Left lung (tissue), 10 donors: ENCODE measurements around the gene C22orf23. TPM values are rescaled to one million over a fixed set of nuclear protein-coding genes. Genes with fewer than 3 reads are reported as not detected.

ENCODE experiments used
- ATAC-seq: fragments of 200-7000 bp; cut with Tn5 transposase; one replicate; pipeline ENCODE4 v1.9.1; 2020; ENCODE audit warnings: moderate library complexity
- DNase-seq, 4 donors: peaks; one replicate each; pipeline ENCODE4 v3.0.0-alpha.2; 2013 to 2020
- H3K27ac ChIP-seq, 2 donors: fragments of 200-600 bp; sonication (generic) in 1 of 2; one replicate each; pipeline versions ENCODE4 v1.5.0 to v1.8.0; 2020 to 2021
- H3K27me3 ChIP-seq, 2 donors: fragments of 200-600 bp; sonication (generic) in 1 of 2; one replicate each; pipeline versions ENCODE4 v1.5.0 to v1.8.0; 2020 to 2021
- H3K36me3 ChIP-seq, 2 donors: fragments of 200-600 bp; sonication (generic) in 1 of 2; one replicate each; pipeline versions ENCODE4 v1.5.0 to v1.8.0; 2020 to 2021
- H3K4me1 ChIP-seq, 2 donors: fragments of 200-600 bp; one replicate each; pipeline ENCODE4 v1.8.0; 2021
- H3K4me3 ChIP-seq, 2 donors: fragments of 200-600 bp; sonication (generic) in 1 of 2; one replicate each; pipeline versions ENCODE4 v1.5.0 to v1.8.0; 2020 to 2021; ENCODE audit warnings: mild to moderate bottlenecking in 1 of 2
- H3K9me3 ChIP-seq, 2 donors: fragments of 200-600 bp; sonication (generic) in 1 of 2; one replicate each; pipeline versions ENCODE4 v1.5.0 to v1.8.0; 2020 to 2021
- intact Hi-C, 2 donors: fragments of 100-400 bp; cut with DNase I; formaldehyde crosslinking; loops; one replicate each; pipeline versions ENCODE4 v1.11.2 to v1.14.2; 2022
- polyA plus RNA-seq, 6 donors: library from polyadenylated mRNA; unstranded; fragments of 120-200 nt; gene quantifications; one replicate each; pipeline ENCODE4 v1.2.1, GENCODE V29; 2013; ENCODE audit not compliant: insufficient read length in 6 of 6
- total RNA-seq, 2 donors: library from RNA; stranded (reverse); fragmentation: NEBNext Ultra II Directional; extraction: Animal tissue kit (Norgen Biotek cat#: 25700); gene quantifications; one replicate each; pipeline ENCODE4 v1.2.1, GENCODE V29; 2021
- TF ChIP-seq, protein P1 (sequence below), 2 donors: fragments of 200-600 bp; sonication (generic) in 1 of 2; IDR thresholded peaks; one replicate each; pipeline versions ENCODE4 v1.5.0 to v1.8.0; 2021; ENCODE audit warnings: antibody characterized with exemption in 2 of 2
- donor health status: DM: no; HTN: yes; CAD: no.
- donor health status: DM: no; HTN: no; CAD: no.

Gene C22orf23
- total and polyA plus RNA-seq, 8 donors = 0.26 to 7.2 (median 4.2) TPM

DNA sequence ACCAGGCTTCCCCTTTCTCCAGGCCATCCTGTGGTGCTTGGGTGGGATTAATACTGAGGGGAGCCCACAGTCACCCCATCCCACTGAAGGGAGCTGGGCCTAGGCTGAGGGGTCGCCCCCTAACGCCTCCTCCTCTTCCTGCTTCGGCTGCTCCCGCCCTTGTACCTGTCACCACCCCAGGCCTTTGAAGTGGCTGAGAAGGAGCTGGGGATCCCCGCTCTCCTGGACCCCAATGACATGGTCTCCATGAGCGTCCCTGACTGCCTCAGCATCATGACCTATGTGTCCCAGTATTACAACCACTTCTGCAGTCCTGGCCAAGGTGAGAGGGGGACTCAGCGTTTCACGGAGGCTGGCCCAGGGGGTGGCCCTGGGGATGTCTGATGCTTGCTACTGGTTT lies 41.2 kb downstream of the C22orf23 start:
- ATAC-seq (no peak), DNase-seq (no peak)
- TF ChIP-seq, protein P1, sequence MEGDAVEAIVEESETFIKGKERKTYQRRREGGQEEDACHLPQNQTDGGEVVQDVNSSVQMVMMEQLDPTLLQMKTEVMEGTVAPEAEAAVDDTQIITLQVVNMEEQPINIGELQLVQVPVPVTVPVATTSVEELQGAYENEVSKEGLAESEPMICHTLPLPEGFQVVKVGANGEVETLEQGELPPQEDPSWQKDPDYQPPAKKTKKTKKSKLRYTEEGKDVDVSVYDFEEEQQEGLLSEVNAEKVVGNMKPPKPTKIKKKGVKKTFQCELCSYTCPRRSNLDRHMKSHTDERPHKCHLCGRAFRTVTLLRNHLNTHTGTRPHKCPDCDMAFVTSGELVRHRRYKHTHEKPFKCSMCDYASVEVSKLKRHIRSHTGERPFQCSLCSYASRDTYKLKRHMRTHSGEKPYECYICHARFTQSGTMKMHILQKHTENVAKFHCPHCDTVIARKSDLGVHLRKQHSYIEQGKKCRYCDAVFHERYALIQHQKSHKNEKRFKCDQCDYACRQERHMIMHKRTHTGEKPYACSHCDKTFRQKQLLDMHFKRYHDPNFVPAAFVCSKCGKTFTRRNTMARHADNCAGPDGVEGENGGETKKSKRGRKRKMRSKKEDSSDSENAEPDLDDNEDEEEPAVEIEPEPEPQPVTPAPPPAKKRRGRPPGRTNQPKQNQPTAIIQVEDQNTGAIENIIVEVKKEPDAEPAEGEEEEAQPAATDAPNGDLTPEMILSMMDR (IDR thresholded peaks at IDR 0.05) = no peak
- intact Hi-C loops = no loop called here
- H3K9me3 ChIP-seq = no peaks in the 10 kb centered on the region
- H3K27me3 ChIP-seq = no peaks in the 10 kb centered on the region
- peaks cover 0 to 50% of the 10 kb centered on the region in 2 donors for H3K36me3 ChIP-seq
- peaks cover 2 to 36% of the 10 kb centered on the region in 2 donors for H3K4me1 ChIP-seq
- no peak overlapping the region for H3K27ac ChIP-seq
- no peak overlapping the region for H3K4me3 ChIP-seq

DNA sequence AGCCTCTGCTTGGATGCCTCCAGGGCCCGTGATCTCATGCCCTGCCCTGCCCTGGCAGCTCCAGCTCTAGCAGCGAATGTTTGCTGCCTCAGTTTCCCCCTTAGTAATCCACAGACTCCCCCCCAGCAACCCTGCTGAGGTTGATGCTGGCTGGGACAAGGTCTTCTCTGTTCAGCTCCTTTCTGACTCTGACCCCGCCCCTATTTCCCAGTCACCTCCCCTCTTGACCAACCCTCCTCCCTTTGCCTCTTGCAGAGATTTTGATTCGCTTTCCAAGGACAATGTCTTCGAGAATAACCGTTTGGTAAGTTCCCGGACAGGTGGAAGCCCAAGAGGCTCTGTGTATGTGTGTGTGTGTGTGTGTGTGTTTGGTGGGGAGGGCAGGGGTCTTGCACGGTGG lies 41.7 kb downstream of the C22orf23 start:
- TF ChIP-seq, protein P1 (IDR thresholded peaks at IDR 0.05) = no peak
- Histone ChIP-seq H3K27ac (no peak overlapping the region), H3K4me3 (no peak overlapping the region), H3K36me3 (peaks cover 0 to 46% of the 10 kb centered on the region in 2 donors), H3K27me3 (no peaks in the 10 kb centered on the region), H3K9me3 (no peaks in the 10 kb centered on the region), H3K4me1 (peaks cover 6 to 41% of the 10 kb centered on the region in 2 donors)
- no peak for DNase-seq
- no peak for ATAC-seq
- intact Hi-C loops = no loop called here

DNA sequence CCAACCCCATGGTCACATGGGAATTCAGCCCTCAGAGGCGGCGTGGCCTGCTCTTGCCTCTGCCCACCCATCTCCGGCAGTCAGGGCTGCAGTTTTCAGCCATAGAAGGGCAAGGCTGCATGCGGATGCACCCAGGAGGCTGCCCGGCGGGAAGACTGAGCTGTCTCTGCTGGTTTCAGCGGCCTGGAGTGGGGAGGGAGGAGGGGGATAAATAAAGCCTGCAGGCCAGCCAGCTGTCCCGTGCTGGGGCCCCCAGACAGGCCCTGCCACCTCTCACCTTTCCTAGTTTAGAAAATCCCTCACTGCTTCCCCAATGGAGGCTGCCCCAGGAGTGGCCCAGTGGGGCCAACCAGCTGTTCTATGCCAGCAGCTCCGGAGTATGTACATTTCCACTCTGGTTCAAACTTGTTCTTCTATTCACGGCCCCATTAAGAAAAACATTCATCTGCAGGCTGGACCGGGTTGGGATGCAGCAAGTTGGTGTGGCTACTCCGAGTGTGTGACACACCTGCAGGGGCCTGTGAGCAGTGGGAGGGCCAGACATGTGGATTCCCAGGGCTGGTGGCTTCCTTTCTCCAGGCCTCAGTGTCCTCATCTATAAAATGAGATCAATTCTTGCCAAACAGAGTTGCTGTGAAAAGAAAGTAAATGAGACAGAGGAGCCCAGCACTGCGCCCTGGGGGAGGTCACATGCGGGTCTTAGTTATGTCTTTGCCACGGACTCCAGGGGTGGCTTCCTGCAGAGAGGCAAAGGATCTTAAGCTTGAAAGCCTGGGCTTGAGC lies 42.3 kb downstream of the C22orf23 start:
- H3K27me3 ChIP-seq = no peaks in the 10 kb centered on the region
- TF ChIP-seq, protein P1 (IDR thresholded peaks at IDR 0.05) = no peak
- H3K36me3 ChIP-seq = peaks cover 0 to 39% of the 10 kb centered on the region in 2 donors
- H3K4me3 ChIP-seq = no peak overlapping the region
- peaks cover 6 to 42% of the 10 kb centered on the region in 2 donors for H3K4me1 ChIP-seq
- ATAC-seq (no peak), DNase-seq (no peak)
- intact Hi-C loops = no loop called here
- H3K9me3 ChIP-seq = no peaks in the 10 kb centered on the region
- no peak overlapping the region for H3K27ac ChIP-seq

DNA sequence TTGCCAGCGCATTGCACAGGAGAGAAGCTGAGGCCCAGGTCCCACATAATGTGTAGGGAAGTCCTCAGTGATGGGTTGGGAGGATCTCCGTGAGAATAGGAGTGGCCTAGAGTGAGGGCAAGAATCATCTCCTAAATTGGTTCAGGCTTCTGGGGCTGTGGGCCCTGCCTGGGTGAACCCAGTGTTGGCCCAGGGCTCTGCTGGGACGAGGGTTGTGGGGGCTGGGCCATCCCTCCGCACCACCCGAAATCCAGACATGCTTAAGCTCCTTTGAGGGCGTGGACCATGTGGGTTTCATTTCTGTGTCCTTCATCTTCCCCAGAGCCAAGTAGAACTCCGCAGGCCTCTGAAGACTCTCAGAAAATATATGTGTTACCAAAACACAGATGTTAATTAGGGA lies 43.6 kb downstream of the C22orf23 start:
- no peak overlapping the region for H3K27ac ChIP-seq
- TF ChIP-seq, protein P1 (IDR thresholded peaks at IDR 0.05) = no peak
- H3K4me3 ChIP-seq = no peak overlapping the region
- H3K9me3 ChIP-seq = no peaks in the 10 kb centered on the region
- peaks cover 6 to 54% of the 10 kb centered on the region in 2 donors for H3K4me1 ChIP-seq
- H3K36me3 ChIP-seq = peaks cover 0 to 26% of the 10 kb centered on the region in 2 donors
- no peaks in the 10 kb centered on the region for H3K27me3 ChIP-seq
- intact Hi-C loops = no loop called here
- DNase-seq (no peak), ATAC-seq (no peak)

DNA sequence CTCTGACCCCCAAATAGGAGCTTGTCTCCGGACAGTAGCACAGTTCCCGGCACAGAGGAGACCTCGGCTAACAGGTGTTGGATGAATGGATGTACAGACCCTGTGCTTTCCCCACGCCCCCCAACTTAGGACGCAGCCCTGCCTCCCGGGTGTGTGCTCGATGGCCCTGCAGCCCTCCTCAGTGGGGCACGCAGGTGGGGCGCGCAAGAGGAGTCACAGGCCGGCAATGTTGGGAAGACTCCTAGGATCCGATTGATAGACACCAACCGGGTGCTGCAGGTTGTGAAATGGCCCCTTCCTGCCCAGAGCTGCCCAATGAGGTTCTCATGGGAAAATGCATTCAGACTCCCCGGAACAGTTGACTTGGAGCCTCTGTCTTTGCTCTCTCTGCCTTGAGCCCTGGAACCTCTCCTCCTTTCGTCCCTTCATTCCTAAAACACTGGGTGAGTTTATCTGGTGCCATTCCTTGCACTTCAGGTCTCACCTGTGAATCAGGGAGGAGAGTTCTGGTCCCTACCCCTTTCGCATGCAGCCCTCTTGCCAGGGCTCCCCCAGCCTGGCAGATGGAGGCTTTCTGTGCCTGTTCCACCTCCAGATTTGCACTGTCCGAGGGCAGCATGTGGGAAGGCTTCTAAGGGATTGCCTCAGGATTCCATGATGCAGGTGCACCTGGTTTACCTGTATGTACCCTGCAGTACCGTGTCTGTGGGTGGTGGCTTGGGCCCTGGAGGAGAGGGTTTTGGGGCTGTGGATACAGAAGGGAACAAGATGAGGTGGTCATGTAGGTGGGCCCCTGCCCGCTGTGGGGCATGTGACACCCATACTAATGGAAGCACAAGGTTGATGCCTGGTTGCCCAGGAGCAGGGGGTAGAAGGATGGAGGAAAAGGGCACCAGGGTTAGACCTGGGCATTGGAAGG lies 46.1 kb downstream of the C22orf23 start:
- no peaks in the 10 kb centered on the region for H3K9me3 ChIP-seq
- peak overlapping the region; percentile 77 to 82 for H3K27ac ChIP-seq
- ATAC-seq (no peak), DNase-seq (no peak)
- intact Hi-C loops = no loop called here
- no peaks in the 10 kb centered on the region for H3K27me3 ChIP-seq
- peaks cover 6 to 52% of the 10 kb centered on the region in 2 donors for H3K4me1 ChIP-seq
- H3K36me3 ChIP-seq = peaks cover 0 to 4% of the 10 kb centered on the region in 2 donors
- peak overlapping the region; percentile 59 to 61 for H3K4me3 ChIP-seq
- TF ChIP-seq, protein P1 (IDR thresholded peaks at IDR 0.05) = no peak
